Naive thymus-derived CD8-positive, alpha-beta T cell (primary cell): Measurements from ENCODE around the gene FOXK1. TPM values are rescaled to one million over a fixed set of nuclear protein-coding genes. Genes with fewer than 3 reads are reported as not detected.
A peak's percentile ranks its signal among the peaks of the same experiment; 100 is the strongest.

Experiments used
- ATAC-seq, 2 donors: fragments of 150-1000 bp; cut with Tn5 transposase in 1 of 2; sonication (Bioruptor Pico), chemical (Tn5 transposase) in 1 of 2; 1 replicate in 1 of 2; 2 replicates in 1 of 2; pipeline ENCODE4 v1.10.0; 2021; ENCODE audit warnings: mild to moderate bottlenecking in 2 of 2, moderate library complexity in 2 of 2
- POLR2A ChIA-PET: fragments of 350-600 bp; sonication (Branson Sonifier 250); formaldehyde crosslinking; loops from one replicate; lab custom pipeline; 2021; ENCODE audit warnings: antibody characterized with exemption; lab: Charles Lee
- DNase-seq, 10 donors: peaks; one replicate each; pipeline versions ENCODE4 v3.0.0 to v3.0.0-alpha.2; 2020 to 2022
- H3K27ac Mint-ChIP-seq, 10 donors: one replicate each; pipeline ENCODE4 v1.8.0; 2020 to 2022; ENCODE audit warnings: mild to moderate bottlenecking in 10 of 10, mixed read lengths in 10 of 10, moderate library complexity in 4 of 10, inconsistent platforms in 1 of 10
- H3K27me3 Mint-ChIP-seq, 5 donors: one replicate each; pipeline ENCODE4 v1.8.0; 2021 to 2022; ENCODE audit warnings: mixed read lengths in 5 of 5
- H3K36me3 Mint-ChIP-seq, 3 donors: one replicate each; pipeline ENCODE4 v1.8.0; 2020 to 2022; ENCODE audit warnings: mixed read lengths in 3 of 3, mild to moderate bottlenecking in 2 of 3, inconsistent platforms in 1 of 3
- H3K4me1 Mint-ChIP-seq, 4 donors: one replicate each; pipeline ENCODE4 v1.8.0; 2021 to 2022; ENCODE audit warnings: mixed read lengths in 4 of 4
- H3K4me3 Mint-ChIP-seq, 10 donors: one replicate each; pipeline ENCODE4 v1.8.0; 2020 to 2022; ENCODE audit warnings: mild to moderate bottlenecking in 10 of 10, mixed read lengths in 10 of 10, moderate library complexity in 6 of 10, inconsistent platforms in 1 of 10
- H3K9me3 Mint-ChIP-seq, 9 donors: one replicate each; pipeline ENCODE4 v1.8.0; 2020 to 2022; ENCODE audit warnings: mixed read lengths in 9 of 9, mild to moderate bottlenecking in 3 of 9, inconsistent platforms in 1 of 9, moderate library complexity in 1 of 9
- polyA plus RNA-seq, 3 donors: library from polyadenylated mRNA; unstranded; fragments of 300-500 nt; fragmentation: Illumina TruSeq; gene quantifications; one replicate each; pipeline ENCODE4 v1.2.3, GENCODE V29; 2021
- total RNA-seq, 8 experiments: library from RNA in 2 of 8; stranded (reverse) in 2 of 8; gene quantifications; one replicate each; pipeline ENCODE4 v1.2.3 and lab custom pipeline; 2021 to 2026

FOXK1 gene
- total and polyA plus RNA-seq, 5 experiments from 2014 or later, result 2.3 to 78.5 (median 5.6) TPM

GRCh38 chr7:4703532-4703931, 21.4 kb downstream of the FOXK1 start:
- POLR2A ChIA-PET, result no interaction called here
- Mint-ChIP-seq H3K27ac (peak overlapping the region in 5 of 10 donors; percentile 8 to 77 (median 59)), H3K4me3 (no peak overlapping the region), H3K36me3 (peaks cover 0 to 8% (median 0%) of the 10 kb centered on the region in 3 donors), H3K4me1 (peaks cover 30 to 90% (median 67%) of the 10 kb centered on the region in 4 donors), H3K9me3 (no peaks in the 10 kb centered on the region), H3K27me3 (no peaks in the 10 kb centered on the region)
- DNase-seq, result no peak
- no peak for ATAC-seq

- peaks cover 0 to 19% (median 3%) of the 10 kb centered on the region in 3 donors for H3K36me3 Mint-ChIP-seq
- POLR2A ChIA-PET, result no interaction called here
Measured at GRCh38 chr7:4706384-4707216, 24.5 kb downstream of the FOXK1 start.

GRCh38 chr7:4707217-4707741, 25.2 kb downstream of the FOXK1 start:
- Mint-ChIP-seq H3K36me3 (peaks cover 0 to 26% (median 3%) of the 10 kb centered on the region in 3 donors), H3K9me3 (no peaks in the 10 kb centered on the region), H3K4me1 (peaks cover 41 to 85% (median 62%) of the 10 kb centered on the region in 4 donors), H3K27ac (peak overlapping the region in 6 of 10 donors; percentile 18 to 87 (median 40)), H3K4me3 (peak overlapping the region in 1 of 10 donors; percentile 24), H3K27me3 (no peaks in the 10 kb centered on the region)
- ATAC-seq (no peak), DNase-seq (no peak)
- POLR2A ChIA-PET, result no interaction called here

More at GRCh38 chr7:4706384-4707216, 24.5 kb downstream of the FOXK1 start:
- Mint-ChIP-seq H3K27me3 (no peaks in the 10 kb centered on the region), H3K27ac (peak overlapping the region in 6 of 10 donors; percentile 22 to 87 (median 59)), H3K9me3 (no peaks in the 10 kb centered on the region), H3K4me1 (peaks cover 36 to 84% (median 58%) of the 10 kb centered on the region in 4 donors), H3K4me3 (peak overlapping the region in 1 of 10 donors; percentile 24)
- no peak for DNase-seq
- ATAC-seq, result no peak

- POLR2A ChIA-PET, result no interaction called here
- H3K36me3 Mint-ChIP-seq, result peaks cover 0 to 28% (median 3%) of the 10 kb centered on the region in 3 donors
- H3K4me3 Mint-ChIP-seq, result peak overlapping the region in 1 of 10 donors; percentile 24
- H3K4me1 Mint-ChIP-seq, result peaks cover 36 to 85% (median 62%) of the 10 kb centered on the region in 4 donors
- no peak for ATAC-seq
- DNase-seq, result no peak
- peak overlapping the region in 4 of 10 donors; percentile 5 to 83 (median 52) for H3K27ac Mint-ChIP-seq
- H3K27me3 Mint-ChIP-seq, result no peaks in the 10 kb centered on the region
- H3K9me3 Mint-ChIP-seq, result no peaks in the 10 kb centered on the region
Measured at GRCh38 chr7:4707980-4708411, 25.9 kb downstream of the FOXK1 start.

GRCh38 chr7:4709187-4709586, 27.1 kb downstream of the FOXK1 start:
- Mint-ChIP-seq H3K27ac (no peak overlapping the region), H3K4me1 (peaks cover 34 to 86% (median 63%) of the 10 kb centered on the region in 4 donors), H3K27me3 (no peaks in the 10 kb centered on the region), H3K9me3 (no peaks in the 10 kb centered on the region), H3K4me3 (no peak overlapping the region), H3K36me3 (peaks cover 0 to 32% (median 3%) of the 10 kb centered on the region in 3 donors)
- POLR2A ChIA-PET, result no interaction called here
- DNase-seq (no peak), ATAC-seq (no peak)

- H3K27me3 Mint-ChIP-seq, result no peaks in the 10 kb centered on the region
- H3K27ac Mint-ChIP-seq, result peak overlapping the region in 9 of 10 donors; percentile 21 to 90 (median 61)
- POLR2A ChIA-PET, result interaction anchor here (1.7 kb wide), 1 partner anchor 13 kb away, joined by 5 read pairs; no protein-coding TSS in a partner anchor
Measured at GRCh38 chr7:4711093-4711492, 29.0 kb downstream of the FOXK1 start.

GRCh38 chr7:4711634-4712033, 29.5 kb downstream of the FOXK1 start:
- peaks cover 0 to 42% (median 3%) of the 10 kb centered on the region in 3 donors for H3K36me3 Mint-ChIP-seq
- ATAC-seq (no peak), DNase-seq (no peak)
- peak overlapping the region in 3 of 10 donors; percentile 18 to 51 (median 49) for H3K4me3 Mint-ChIP-seq
- H3K9me3 Mint-ChIP-seq, result no peaks in the 10 kb centered on the region
- H3K27ac Mint-ChIP-seq, result peak overlapping the region in 9 of 10 donors; percentile 21 to 90 (median 61)
- POLR2A ChIA-PET, result interaction anchor here (0.6 to 1.7 kb wide), 2 partner anchors 13 to 39 kb away, joined by 3 to 5 read pairs; no protein-coding TSS in a partner anchor
- H3K4me1 Mint-ChIP-seq, result peaks cover 34 to 92% (median 74%) of the 10 kb centered on the region in 4 donors
- H3K27me3 Mint-ChIP-seq, result no peaks in the 10 kb centered on the region

More at GRCh38 chr7:4711093-4711492, 29.0 kb downstream of the FOXK1 start:
- DNase-seq (no peak), ATAC-seq (no peak)
- Mint-ChIP-seq H3K9me3 (no peaks in the 10 kb centered on the region), H3K4me3 (peak overlapping the region in 3 of 10 donors; percentile 11 to 49 (median 33)), H3K4me1 (peaks cover 34 to 92% (median 72%) of the 10 kb centered on the region in 4 donors), H3K36me3 (peaks cover 0 to 39% (median 3%) of the 10 kb centered on the region in 3 donors)

GRCh38 chr7:4712281-4713182, 30.4 kb downstream of the FOXK1 start:
- Mint-ChIP-seq H3K27me3 (no peaks in the 10 kb centered on the region), H3K27ac (peak overlapping the region in 9 of 10 donors; percentile 14 to 90 (median 70)), H3K4me1 (peaks cover 37 to 92% (median 73%) of the 10 kb centered on the region in 4 donors), H3K36me3 (peaks cover 0 to 43% (median 3%) of the 10 kb centered on the region in 3 donors), H3K4me3 (peak overlapping the region in 4 of 10 donors; percentile 30 to 49 (median 38)), H3K9me3 (no peaks in the 10 kb centered on the region)
- POLR2A ChIA-PET, result interaction anchor here (0.6 kb wide), 1 partner anchor 39 kb away, joined by 3 read pairs; no protein-coding TSS in a partner anchor
- DNase-seq (no peak), ATAC-seq (no peak)

- ATAC-seq (no peak), DNase-seq (no peak)
- H3K9me3 Mint-ChIP-seq, result no peaks in the 10 kb centered on the region
- POLR2A ChIA-PET, result no interaction called here
- peak overlapping the region in 5 of 10 donors; percentile 4 to 94 (median 55) for H3K27ac Mint-ChIP-seq
- H3K27me3 Mint-ChIP-seq, result no peaks in the 10 kb centered on the region
- peaks cover 0 to 49% (median 3%) of the 10 kb centered on the region in 3 donors for H3K36me3 Mint-ChIP-seq
- peaks cover 38 to 94% (median 78%) of the 10 kb centered on the region in 4 donors for H3K4me1 Mint-ChIP-seq
- peak overlapping the region in 4 of 10 donors; percentile 9 to 38 (median 14) for H3K4me3 Mint-ChIP-seq
Measured at GRCh38 chr7:4713183-4713784, 31.2 kb downstream of the FOXK1 start.

- Mint-ChIP-seq H3K4me1 (peaks cover 36 to 96% (median 79%) of the 10 kb centered on the region in 4 donors), H3K9me3 (no peaks in the 10 kb centered on the region), H3K27me3 (no peaks in the 10 kb centered on the region), H3K4me3 (peak overlapping the region in 1 of 10 donors; percentile 41), H3K27ac (peak overlapping the region in 8 of 10 donors; percentile 19 to 94 (median 61)), H3K36me3 (peaks cover 0 to 51% (median 3%) of the 10 kb centered on the region in 3 donors)
- POLR2A ChIA-PET, result no interaction called here
- DNase-seq, result no peak
- no peak for ATAC-seq
Measured at GRCh38 chr7:4714161-4714700, 32.1 kb downstream of the FOXK1 start.

- peak overlapping the region in 1 of 10 donors; percentile 26 for H3K4me3 Mint-ChIP-seq
- peak in 1 of 10 donors; percentile 28 for DNase-seq
- H3K27me3 Mint-ChIP-seq, result no peaks in the 10 kb centered on the region
- H3K4me1 Mint-ChIP-seq, result peaks cover 38 to 96% (median 80%) of the 10 kb centered on the region in 4 donors
- H3K36me3 Mint-ChIP-seq, result peaks cover 0 to 55% (median under 1%) of the 10 kb centered on the region in 3 donors
- H3K27ac Mint-ChIP-seq, result peak overlapping the region in 9 of 10 donors; percentile 5 to 94 (median 73)
- no peaks in the 10 kb centered on the region for H3K9me3 Mint-ChIP-seq
- POLR2A ChIA-PET, result no interaction called here
- ATAC-seq, result no peak
Measured at GRCh38 chr7:4714767-4715409, 32.8 kb downstream of the FOXK1 start.
